ENCODE measurements around the gene SSBP3. TPM values are rescaled to one million over a fixed set of nuclear protein-coding genes. Genes with fewer than 3 reads are reported as not detected.
A peak's percentile ranks its signal among the peaks of the same experiment; 100 is the strongest.

The SSBP3 gene
- total and polyA plus RNA-seq, 2 experiments from 2014 or later = 6.2 to 19.9 TPM

DNA sequence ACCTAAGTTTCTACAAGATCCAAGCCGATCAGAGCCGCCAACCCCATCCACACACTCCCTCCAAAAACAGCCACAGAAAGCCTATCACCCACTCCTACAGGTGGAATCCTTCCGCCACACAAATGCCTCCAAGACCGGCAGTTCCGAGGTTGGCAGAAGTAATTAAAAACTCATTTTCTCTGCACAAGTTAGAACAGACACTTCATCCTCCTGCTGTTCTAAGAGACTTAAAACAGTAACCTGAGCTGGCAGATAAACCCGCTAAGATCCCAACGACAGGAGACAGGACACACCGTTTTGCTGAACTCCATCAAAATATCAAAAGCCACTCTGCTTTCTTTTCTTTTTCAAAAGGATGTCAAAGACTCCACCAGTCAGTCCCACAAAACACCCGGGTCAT is 2.8 kb downstream of the SSBP3 start:
- Histone ChIP-seq H3K27ac (peak overlapping the region; percentile 48), H3K27me3 (replicated peaks; ENCODE audit: insufficient read depth) (no peaks in the 10 kb centered on the region), H3K4me2 (ENCODE audit: unreplicated experiment) (peak overlapping the region; percentile 83), H2AFZ (peak overlapping the region; percentile 58), H3K79me2 (ENCODE audit: insufficient read depth) (peaks cover 66% of the 10 kb centered on the region), H4K20me1 (ENCODE audit: insufficient read depth) (no peaks in the 10 kb centered on the region), H3K9ac (peak overlapping the region; percentile 73), H3K4me1 (ENCODE audit: insufficient read depth) (peaks cover 29% of the 10 kb centered on the region), H3K4me3 (peak overlapping the region; percentile 77), H3K9me2 (ENCODE audit: insufficient read depth) (no peaks in the 10 kb centered on the region), H3K9me3 (ENCODE audit: low read depth) (no peaks in the 10 kb centered on the region), H3K36me3 (ENCODE audit: low read depth) (0 out of 2 replicates have a peak, but pooled peaks cover 3% of the 10 kb centered on the region), H3F3A (ENCODE audit: insufficient read depth) (peaks cover 8% of the 10 kb centered on the region)
- no peak for TF ChIP-seq EZH2phosphoT487 (IDR thresholded peaks at IDR 0.05; ENCODE audit: insufficient read depth, low read depth)
- TF ChIP-seq EZH2 (IDR thresholded peaks at IDR 0.05; ENCODE audit: insufficient read depth, poor library complexity, severe bottlenecking) = no peak
- DNase-seq = no peak
- in situ Hi-C loops (cut with MboI) = no loop called here
- 62 to 63% methylated on average over 9 of the region's 9 CpGs for WGBS, 2 experiments (ENCODE audit: low coverage in 1 of 2, low lambda C conversion rate in 2 of 2, missing lambda C conversion rate in 2 of 2)

DNA sequence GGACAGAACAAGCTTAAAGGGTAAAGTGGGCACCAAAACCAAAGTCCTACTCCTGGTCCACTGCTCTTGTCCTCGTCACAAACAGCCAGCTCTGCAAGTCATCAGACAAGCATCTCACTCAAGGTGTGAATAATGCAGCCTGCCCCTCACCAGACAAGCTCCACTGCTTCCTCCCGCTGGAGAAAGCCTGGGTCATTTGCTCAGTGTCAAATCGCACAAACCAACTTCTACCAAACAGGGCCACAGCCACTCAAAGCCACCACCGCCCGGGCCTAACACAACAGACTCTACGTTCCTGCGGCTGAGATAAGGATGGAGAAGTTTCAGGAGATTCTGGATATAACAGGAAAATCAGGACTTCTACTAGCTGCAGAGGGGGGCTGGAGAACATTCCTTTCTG is 3.3 kb downstream of the SSBP3 start:
- Histone ChIP-seq H3K36me3 (ENCODE audit: low read depth) (peaks cover 4% of the 10 kb centered on the region; the same call in 1 of the 2 replicates), H3F3A (ENCODE audit: insufficient read depth) (peaks cover 3% of the 10 kb centered on the region), H3K9me3 (ENCODE audit: low read depth) (no peaks in the 10 kb centered on the region), H4K20me1 (ENCODE audit: insufficient read depth) (no peaks in the 10 kb centered on the region), H3K79me2 (ENCODE audit: insufficient read depth) (peaks cover 71% of the 10 kb centered on the region), H3K9me2 (ENCODE audit: insufficient read depth) (no peaks in the 10 kb centered on the region), H2AFZ (no peak overlapping the region), H3K4me2 (ENCODE audit: unreplicated experiment) (no peak overlapping the region), H3K27ac (no peak overlapping the region), H3K27me3 (replicated peaks; ENCODE audit: insufficient read depth) (no peaks in the 10 kb centered on the region), H3K4me3 (no peak overlapping the region), H3K4me1 (ENCODE audit: insufficient read depth) (peaks cover 24% of the 10 kb centered on the region), H3K9ac (no peak overlapping the region)
- WGBS, 2 experiments (ENCODE audit: low coverage in 1 of 2, low lambda C conversion rate in 2 of 2, missing lambda C conversion rate in 2 of 2) = 61 to 73% methylated on average over 7 of the region's 7 CpGs
- DNase-seq = peak; percentile 24
- no peak for TF ChIP-seq EZH2 (IDR thresholded peaks at IDR 0.05; ENCODE audit: insufficient read depth, poor library complexity, severe bottlenecking)
- no peak for TF ChIP-seq EZH2phosphoT487 (IDR thresholded peaks at IDR 0.05; ENCODE audit: insufficient read depth, low read depth)
- in situ Hi-C loops (cut with MboI) = no loop called here

DNA sequence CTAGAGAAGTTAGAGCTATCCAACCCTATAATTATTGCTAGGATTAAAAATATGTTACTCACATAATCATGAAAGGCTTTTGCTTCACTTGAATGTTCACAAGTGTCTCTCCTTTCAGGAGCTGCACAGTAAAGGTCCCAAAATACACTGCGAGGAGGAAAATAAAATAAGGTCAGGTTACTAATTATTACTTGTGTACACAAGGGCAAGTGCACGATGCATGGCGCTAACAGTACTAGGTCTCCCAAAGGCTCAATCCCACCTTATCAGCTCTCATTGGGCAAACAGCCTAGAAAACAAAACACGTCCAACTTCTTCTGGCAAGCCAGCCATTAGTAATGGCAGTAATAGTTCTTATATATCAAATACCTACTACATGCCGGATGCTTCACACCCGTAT is 4.4 kb downstream of the SSBP3 start:
- TF ChIP-seq EZH2phosphoT487 (IDR thresholded peaks at IDR 0.05; ENCODE audit: insufficient read depth, low read depth) (no peak), EZH2 (IDR thresholded peaks at IDR 0.05; ENCODE audit: insufficient read depth, poor library complexity, severe bottlenecking) (no peak)

DNA sequence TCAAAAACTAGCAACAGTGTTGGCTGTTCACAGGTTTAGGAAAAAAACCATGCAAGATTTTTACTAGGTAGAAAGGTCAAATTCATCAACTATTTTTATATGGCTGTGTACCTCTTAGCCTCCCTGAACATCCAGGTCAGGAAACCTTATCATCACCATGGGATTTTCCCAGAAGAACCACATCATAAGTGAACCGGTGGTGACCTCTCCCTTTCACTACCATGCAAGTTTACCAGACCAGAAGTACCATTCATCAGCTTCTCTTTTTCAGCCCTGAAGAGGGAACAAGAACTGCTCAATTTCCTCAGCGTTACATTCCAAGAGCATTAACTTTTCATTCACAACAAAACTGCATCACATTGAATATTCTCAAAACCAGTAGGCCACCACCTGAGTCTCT is 5.9 kb downstream of the SSBP3 start:
- Histone ChIP-seq H4K20me1 (ENCODE audit: insufficient read depth) (no peaks in the 10 kb centered on the region), H3K27ac (no peak overlapping the region), H3K4me1 (ENCODE audit: insufficient read depth) (peaks cover 21% of the 10 kb centered on the region), H3K9me3 (ENCODE audit: low read depth) (no peaks in the 10 kb centered on the region), H3K79me2 (ENCODE audit: insufficient read depth) (peaks cover 92% of the 10 kb centered on the region), H3K4me2 (ENCODE audit: unreplicated experiment) (no peak overlapping the region), H3F3A (ENCODE audit: insufficient read depth) (no peaks in the 10 kb centered on the region), H3K9me2 (ENCODE audit: insufficient read depth) (no peaks in the 10 kb centered on the region), H3K27me3 (replicated peaks; ENCODE audit: insufficient read depth) (no peaks in the 10 kb centered on the region), H3K4me3 (no peak overlapping the region), H2AFZ (no peak overlapping the region), H3K9ac (no peak overlapping the region), H3K36me3 (ENCODE audit: low read depth) (peaks cover 6% of the 10 kb centered on the region; the same call in 1 of the 2 replicates)
- DNase-seq = no peak
- in situ Hi-C loops (cut with MboI) = no loop called here
- WGBS, 2 experiments (ENCODE audit: low coverage in 1 of 2, low lambda C conversion rate in 2 of 2, missing lambda C conversion rate in 2 of 2) = 73 to 84% methylated on average over 2 of the region's 2 CpGs
- TF ChIP-seq EZH2phosphoT487 (IDR thresholded peaks at IDR 0.05; ENCODE audit: insufficient read depth, low read depth) (no peak), EZH2 (IDR thresholded peaks at IDR 0.05; ENCODE audit: insufficient read depth, poor library complexity, severe bottlenecking) (no peak)

More for the DNA sequence above, 4.4 kb downstream of the SSBP3 start:
- H3K79me2 ChIP-seq (ENCODE audit: insufficient read depth) = peaks cover 81% of the 10 kb centered on the region
- peaks cover 21% of the 10 kb centered on the region for H3K4me1 ChIP-seq (ENCODE audit: insufficient read depth)
- no peak overlapping the region for H3K4me2 ChIP-seq (ENCODE audit: unreplicated experiment)
- no peak for DNase-seq
- no peaks in the 10 kb centered on the region for H3K9me2 ChIP-seq (ENCODE audit: insufficient read depth)
- no peak overlapping the region for H2AFZ ChIP-seq
- H3K27me3 ChIP-seq (replicated peaks; ENCODE audit: insufficient read depth) = no peaks in the 10 kb centered on the region
- H4K20me1 ChIP-seq (ENCODE audit: insufficient read depth) = no peaks in the 10 kb centered on the region
- H3K9ac ChIP-seq = no peak overlapping the region
- peaks cover 6% of the 10 kb centered on the region; the same call in 1 of the 2 replicates for H3K36me3 ChIP-seq (ENCODE audit: low read depth)
- H3F3A ChIP-seq (ENCODE audit: insufficient read depth) = no peaks in the 10 kb centered on the region
- no peak overlapping the region for H3K4me3 ChIP-seq
- H3K27ac ChIP-seq = no peak overlapping the region
- H3K9me3 ChIP-seq (ENCODE audit: low read depth) = no peaks in the 10 kb centered on the region
- WGBS, 2 experiments (ENCODE audit: low coverage in 1 of 2, low lambda C conversion rate in 2 of 2, missing lambda C conversion rate in 2 of 2) = 95% methylated on average over 6 of the region's 6 CpGs
- in situ Hi-C loops (cut with MboI) = no loop called here

DNA sequence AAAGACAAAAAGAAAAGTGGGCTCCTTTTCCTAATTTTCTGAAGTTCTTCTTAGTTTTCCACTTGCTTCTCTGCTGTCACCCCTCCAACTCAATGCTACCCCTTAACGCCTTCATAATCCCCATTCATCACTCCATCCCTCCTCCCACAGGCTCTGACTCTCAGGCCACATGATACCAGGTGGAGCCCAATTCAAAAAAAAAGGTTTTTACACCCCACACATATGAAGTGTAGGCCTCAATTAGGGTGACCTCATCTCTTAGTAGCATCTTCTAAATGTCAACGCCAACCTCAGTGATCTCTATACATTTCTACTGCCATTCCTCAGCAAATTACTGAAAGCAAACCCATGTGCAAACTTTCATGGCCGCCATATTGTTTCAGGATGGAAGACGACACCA is 6.4 kb downstream of the SSBP3 start:
- no peaks in the 10 kb centered on the region for H3F3A ChIP-seq (ENCODE audit: insufficient read depth)
- DNase-seq = no peak
- in situ Hi-C loops (cut with MboI) = no loop called here
- H3K9me3 ChIP-seq (ENCODE audit: low read depth) = no peaks in the 10 kb centered on the region
- no peak overlapping the region for H3K9ac ChIP-seq
- no peak overlapping the region for H3K4me2 ChIP-seq (ENCODE audit: unreplicated experiment)
- no peaks in the 10 kb centered on the region for H3K9me2 ChIP-seq (ENCODE audit: insufficient read depth)
- no peak overlapping the region for H3K4me3 ChIP-seq
- H3K4me1 ChIP-seq (ENCODE audit: insufficient read depth) = peaks cover 21% of the 10 kb centered on the region
- 91 to 94% methylated on average over 4 of the region's 4 CpGs for WGBS, 2 experiments (ENCODE audit: low coverage in 1 of 2, low lambda C conversion rate in 2 of 2, missing lambda C conversion rate in 2 of 2)
- H3K36me3 ChIP-seq (ENCODE audit: low read depth) = peaks cover 6% of the 10 kb centered on the region; the same call in 1 of the 2 replicates
- no peak overlapping the region for H2AFZ ChIP-seq
- TF ChIP-seq EZH2phosphoT487 (IDR thresholded peaks at IDR 0.05; ENCODE audit: insufficient read depth, low read depth) (no peak), EZH2 (IDR thresholded peaks at IDR 0.05; ENCODE audit: insufficient read depth, poor library complexity, severe bottlenecking) (no peak)
- no peaks in the 10 kb centered on the region for H3K27me3 ChIP-seq (replicated peaks; ENCODE audit: insufficient read depth)
- H3K79me2 ChIP-seq (ENCODE audit: insufficient read depth) = peaks cover 91% of the 10 kb centered on the region
- H3K27ac ChIP-seq = no peak overlapping the region
- H4K20me1 ChIP-seq (ENCODE audit: insufficient read depth) = no peaks in the 10 kb centered on the region
